GM12878 (cell line): ENCODE results near the gene ZNF22. TPM values are rescaled to one million over a fixed set of nuclear protein-coding genes. Genes with fewer than 3 reads are reported as not detected.

Source experiments
- ATAC-seq: fragments of 200-7000 bp; cut with Tn5 transposase; 3 replicates; pipeline ENCODE4 v1.9.1; 2020; ENCODE audit warnings: mild to moderate bottlenecking, moderate library complexity
- BruUV-seq: library from RNA; stranded (reverse); fragments of 400-500 nt; replicated peaks from 2 replicates; lab custom pipeline; 2021; lab: Mats Ljungman, UMichigan
- CTCF ChIA-PET: fragments of 300-600 bp; sonication (Branson Sonifier 250); formaldehyde crosslinking; extraction: SDS; loops from one replicate; lab custom pipeline; 2021; ENCODE audit warnings: inconsistent platforms; lab: Yijun Ruan, JAX
- POLR2A ChIA-PET: fragments of 350-600 bp; formaldehyde crosslinking; extraction: SDS; loops from one replicate; lab custom pipeline; 2021; ENCODE audit warnings: inconsistent platforms; lab: Charles Lee
- RAD21 ChIA-PET: fragments of 300-600 bp; sonication (Branson Sonifier 250); formaldehyde crosslinking; loops from one replicate; lab custom pipeline; 2023; ENCODE audit warnings: antibody characterized with exemption; ENCODE audit not compliant: unreplicated experiment; lab: Charles Lee
- SMC1A ChIA-PET: fragments of 300-600 bp; sonication (Branson Sonifier 250); formaldehyde crosslinking; loops from one replicate; lab custom pipeline; 2023; ENCODE audit not compliant: unreplicated experiment, uncharacterized antibody; lab: Charles Lee
- DNase-seq: peaks from one replicate; pipeline ENCODE4 v3.0.0-alpha.2; 2011; ENCODE audit warnings: low read depth, low spot score
- FAIRE-seq: peaks from 3 replicates; lab custom pipeline; 2011; peaks lifted over from hg19 to GRCh38; lab: Jason Lieb, UNC
- H2AFZ ChIP-seq: 2 replicates; pipeline ENCODE4 v1.6.0; 2011; ENCODE audit warnings: low read depth, low read length, control low read depth; ENCODE audit not compliant: control insufficient read depth
- H3K27ac ChIP-seq: 2 replicates; pipeline ENCODE4 v1.5.1; 2011; ENCODE audit warnings: control low read depth; ENCODE audit not compliant: control insufficient read depth, insufficient read depth
- H3K27me3 ChIP-seq, 2 experiments: replicated peaks in 1 of 2; 2 replicates each; pipeline versions ENCODE4 v1.6.0 to v1.6.1; 2011; ENCODE audit warnings: low read length in 1 of 2; ENCODE audit not compliant: control insufficient read depth in 2 of 2, insufficient read depth in 2 of 2
- H3K36me3 ChIP-seq, 2 experiments: 2 replicates each; pipeline ENCODE4 v1.5.1; 2011; ENCODE audit warnings: low read length in 1 of 2; ENCODE audit not compliant: control insufficient read depth in 2 of 2, insufficient read depth in 2 of 2
- H3K4me1 ChIP-seq: 2 replicates; pipeline ENCODE4 v1.6.1; 2011; ENCODE audit warnings: mild to moderate bottlenecking, low read length, moderate library complexity, mixed read lengths; ENCODE audit not compliant: control insufficient read depth, insufficient read depth
- H3K4me2 ChIP-seq: 2 replicates; pipeline ENCODE4 v1.6.0; 2011; ENCODE audit warnings: control low read depth; ENCODE audit not compliant: control insufficient read depth, insufficient read depth
- H3K4me3 ChIP-seq: fragments of 200-600 bp; sonication (generic); 2 replicates; pipeline ENCODE4 v1.5.1; 2016
- H3K79me2 ChIP-seq: 2 replicates; pipeline ENCODE4 v1.6.0; 2011; ENCODE audit warnings: low read length; ENCODE audit not compliant: control insufficient read depth, insufficient read depth
- H3K9ac ChIP-seq: 2 replicates; pipeline ENCODE4 v1.8.0; 2011; ENCODE audit warnings: low read length, control low read depth, mixed read lengths; ENCODE audit not compliant: control insufficient read depth, insufficient read depth
- H3K9me3 ChIP-seq: replicated peaks from 3 replicates; pipeline ENCODE4 v1.5.1; 2011; ENCODE audit warnings: mild to moderate bottlenecking, low read length; ENCODE audit not compliant: control insufficient read depth, insufficient read depth
- H4K20me1 ChIP-seq: 2 replicates; pipeline ENCODE4 v1.6.0; 2011; ENCODE audit not compliant: control insufficient read depth, insufficient read depth
- CREB1 ChIP-seq: IDR thresholded peaks from 2 replicates; pipeline ENCODE4 v1.6.1; 2012; ENCODE audit warnings: low read depth, mild to moderate bottlenecking, inconsistent platforms
- EP300 ChIP-seq, 2 experiments: fragments of 150-350 bp in 1 of 2; IDR thresholded peaks; 2 replicates each; pipeline ENCODE4 v1.6.1; 2011 to 2012; ENCODE audit warnings: low read depth in 2 of 2, low read length in 2 of 2, borderline replicate concordance in 1 of 2, improper control_type of control experiment in 1 of 2, inconsistent platforms in 1 of 2; ENCODE audit not compliant: control insufficient read depth in 1 of 2
- NR2C2 ChIP-seq: IDR thresholded peaks from 2 replicates; pipeline ENCODE4 v1.6.1; 2011; ENCODE audit warnings: borderline replicate concordance, low read depth; ENCODE audit not compliant: control insufficient read depth, insufficient read length
- RELA ChIP-seq: fragments of 450-650 bp; IDR thresholded peaks from 2 replicates; pipeline ENCODE4 v1.8.0; 2014; ENCODE audit warnings: borderline replicate concordance; ENCODE audit not compliant: partially characterized antibody
- SRF ChIP-seq, 2 experiments: IDR thresholded peaks; 2 replicates each; pipeline ENCODE4 v1.6.1; 2011; ENCODE audit warnings: low read depth in 2 of 2, low read length in 2 of 2, mild to moderate bottlenecking in 1 of 2, moderate library complexity in 1 of 2
- SUPT20H ChIP-seq: IDR thresholded peaks from 2 replicates; pipeline ENCODE4 v1.6.1; 2011; ENCODE audit warnings: low read depth, mild to moderate bottlenecking, low read length, moderate library complexity, borderline replicate concordance; ENCODE audit not compliant: control insufficient read depth
- TCF3 ChIP-seq: IDR thresholded peaks from 2 replicates; pipeline ENCODE4 v1.6.1; 2012; ENCODE audit warnings: low read depth, mild to moderate bottlenecking, low read length, borderline replicate concordance; ENCODE audit not compliant: insufficient read depth
- ZNF24 ChIP-seq: fragments of 450-650 bp; IDR thresholded peaks from 2 replicates; pipeline ENCODE4 v1.6.1; 2017; ENCODE audit warnings: antibody characterized with exemption, mild to moderate bottlenecking
- WGBS: methylation state at CpG from one replicate; pipeline ENCODE4 v1.1.6; 2016; ENCODE audit warnings: low lambda C conversion rate; ENCODE audit not compliant: insufficient replicate concordance, insufficient coverage; ENCODE audit errors: missing lambda C conversion rate; 5-methylcytosine and 5-hydroxymethylcytosine counted together
- in situ Hi-C: fragments of 300-500 bp; cut with MboI; formaldehyde crosslinking; loops from 9 replicates; pipeline ENCODE4 v1.14.3; 2018; ENCODE audit warnings: mixed read lengths
- intact Hi-C: fragments of 100-400 bp; cut with micrococcal nuclease; formaldehyde crosslinking; loops from one replicate; pipeline ENCODE4 v1.14.2; 2022; ENCODE audit not compliant: unreplicated experiment
- polyA plus RNA-seq, 11 experiments: library from polyadenylated mRNA; depleted of rRNA in 4 of 11; unstranded in 6 of 11; stranded (reverse) in 5 of 11; fragments of >200 nt; fragmentation: Nextera tagmentation in 4 of 11; fragmentation: Illumina TruSeq in 1 of 11; extraction: Ambion mirVana in 4 of 11; extraction: Trizol in 1 of 11; gene quantifications; 1 replicate in 1 of 11; 2 replicates in 10 of 11; pipeline versions ENCODE4 v1.2.1 to v1.2.3, GENCODE V29; 2011 to 2016; ENCODE audit warnings: inconsistent platforms in 2 of 11, missing spikeins in 2 of 11, low read depth in 1 of 11
- total RNA-seq, 4 experiments: library from RNA; depleted of rRNA in 3 of 4; stranded (reverse); fragments of >200 nt in 3 of 4; fragmentation: Illumina TruSeq in 1 of 4; extraction: Trizol in 1 of 4; gene quantifications; 2 replicates each; pipeline versions ENCODE4 v1.2.1 to v1.2.3, GENCODE V29; 2013 to 2021
- TF ChIP-seq, protein P1 (sequence below): fragments of 450-650 bp; IDR thresholded peaks from 2 replicates; pipeline ENCODE4 v1.6.1; 2016; ENCODE audit warnings: mild to moderate bottlenecking
- TF ChIP-seq, protein P2 (sequence below): fragments of 450-650 bp; IDR thresholded peaks from 2 replicates; pipeline ENCODE4 v1.6.1; 2017; ENCODE audit warnings: mild to moderate bottlenecking, moderate library complexity

Gene ZNF22
- total and polyA plus RNA-seq, 10 of the 15 experiments (the other 5 are each of a cell fraction or from before 2014, with no cell fraction given) = 31.1 to 74.4 (median 43.8) TPM

DNA sequence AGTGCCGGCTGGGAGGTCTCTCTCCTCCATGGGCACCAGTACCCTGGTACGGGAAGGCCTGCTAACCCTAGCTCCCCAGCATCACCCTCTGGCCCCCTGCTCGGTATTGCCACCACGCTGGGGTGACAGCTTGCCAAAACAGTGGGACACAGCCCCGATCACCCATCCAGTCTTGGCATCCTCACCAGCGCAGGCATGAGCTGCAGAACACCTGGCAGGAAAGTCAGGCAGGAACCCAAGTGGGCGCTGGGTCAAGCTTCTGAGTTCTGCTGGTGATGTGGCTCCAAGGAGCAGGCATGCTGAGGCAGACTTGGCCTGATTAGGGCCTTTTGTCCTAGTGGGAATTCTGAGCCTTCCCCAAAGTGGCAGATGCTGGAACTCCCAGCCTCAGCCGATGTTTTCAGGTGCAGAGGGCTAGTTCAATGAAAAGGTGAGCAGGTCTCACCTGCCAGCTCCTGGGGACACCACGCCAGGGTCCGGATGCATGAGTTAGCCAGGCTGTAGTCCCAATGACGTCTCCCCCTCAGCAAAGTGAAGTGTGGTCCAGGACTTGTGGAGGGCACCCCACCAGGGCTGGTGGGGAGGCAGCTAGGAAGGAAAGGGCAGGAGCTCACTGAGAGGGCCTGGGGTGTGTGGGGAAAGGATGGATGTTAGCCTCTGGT lies 8.5 kb upstream of the ZNF22 start:
- ChIA-PET POLR2A (interaction anchor here (2.3 kb wide), 1 partner anchor 12 kb away, joined by 7 read pairs; no protein-coding TSS in a partner anchor), RAD21 (interaction anchor here (1.2 kb wide), 1 partner anchor 59 kb away, joined by 3 read pairs; no protein-coding TSS in a partner anchor), CTCF (interaction anchor here (0.9 to 1.0 kb wide), 2 partner anchors 9 to 11 kb away, joined by 4 read pairs; partner anchors contain the start of gene ZNF22), SMC1A (interaction anchor here (1.2 kb wide), 1 partner anchor 43 kb away, joined by 4 read pairs; no protein-coding TSS in a partner anchor)
- no peak overlapping the region for H3K9ac ChIP-seq
- no peak for TF ChIP-seq SRF (IDR thresholded peaks at IDR 0.05; ENCODE audit: low read depth in 2 of 2, low read length in 2 of 2)
- TF ChIP-seq ZNF24 = no peak
- TF ChIP-seq RELA = no peak
- no peak for TF ChIP-seq EP300 (IDR thresholded peaks at IDR 0.05; ENCODE audit: borderline replicate concordance in 1 of 2, control insufficient read depth in 1 of 2, low read depth in 2 of 2, low read length in 2 of 2)
- no peak for TF ChIP-seq NR2C2
- TF ChIP-seq, protein P1, sequence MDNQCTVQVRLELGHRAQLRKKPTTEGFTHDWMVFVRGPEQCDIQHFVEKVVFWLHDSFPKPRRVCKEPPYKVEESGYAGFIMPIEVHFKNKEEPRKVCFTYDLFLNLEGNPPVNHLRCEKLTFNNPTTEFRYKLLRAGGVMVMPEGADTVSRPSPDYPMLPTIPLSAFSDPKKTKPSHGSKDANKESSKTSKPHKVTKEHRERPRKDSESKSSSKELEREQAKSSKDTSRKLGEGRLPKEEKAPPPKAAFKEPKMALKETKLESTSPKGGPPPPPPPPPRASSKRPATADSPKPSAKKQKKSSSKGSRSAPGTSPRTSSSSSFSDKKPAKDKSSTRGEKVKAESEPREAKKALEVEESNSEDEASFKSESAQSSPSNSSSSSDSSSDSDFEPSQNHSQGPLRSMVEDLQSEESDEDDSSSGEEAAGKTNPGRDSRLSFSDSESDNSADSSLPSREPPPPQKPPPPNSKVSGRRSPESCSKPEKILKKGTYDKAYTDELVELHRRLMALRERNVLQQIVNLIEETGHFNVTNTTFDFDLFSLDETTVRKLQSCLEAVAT = no peak
- no peak for TF ChIP-seq TCF3
- TF ChIP-seq SUPT20H = no peak
- TF ChIP-seq, protein P2, sequence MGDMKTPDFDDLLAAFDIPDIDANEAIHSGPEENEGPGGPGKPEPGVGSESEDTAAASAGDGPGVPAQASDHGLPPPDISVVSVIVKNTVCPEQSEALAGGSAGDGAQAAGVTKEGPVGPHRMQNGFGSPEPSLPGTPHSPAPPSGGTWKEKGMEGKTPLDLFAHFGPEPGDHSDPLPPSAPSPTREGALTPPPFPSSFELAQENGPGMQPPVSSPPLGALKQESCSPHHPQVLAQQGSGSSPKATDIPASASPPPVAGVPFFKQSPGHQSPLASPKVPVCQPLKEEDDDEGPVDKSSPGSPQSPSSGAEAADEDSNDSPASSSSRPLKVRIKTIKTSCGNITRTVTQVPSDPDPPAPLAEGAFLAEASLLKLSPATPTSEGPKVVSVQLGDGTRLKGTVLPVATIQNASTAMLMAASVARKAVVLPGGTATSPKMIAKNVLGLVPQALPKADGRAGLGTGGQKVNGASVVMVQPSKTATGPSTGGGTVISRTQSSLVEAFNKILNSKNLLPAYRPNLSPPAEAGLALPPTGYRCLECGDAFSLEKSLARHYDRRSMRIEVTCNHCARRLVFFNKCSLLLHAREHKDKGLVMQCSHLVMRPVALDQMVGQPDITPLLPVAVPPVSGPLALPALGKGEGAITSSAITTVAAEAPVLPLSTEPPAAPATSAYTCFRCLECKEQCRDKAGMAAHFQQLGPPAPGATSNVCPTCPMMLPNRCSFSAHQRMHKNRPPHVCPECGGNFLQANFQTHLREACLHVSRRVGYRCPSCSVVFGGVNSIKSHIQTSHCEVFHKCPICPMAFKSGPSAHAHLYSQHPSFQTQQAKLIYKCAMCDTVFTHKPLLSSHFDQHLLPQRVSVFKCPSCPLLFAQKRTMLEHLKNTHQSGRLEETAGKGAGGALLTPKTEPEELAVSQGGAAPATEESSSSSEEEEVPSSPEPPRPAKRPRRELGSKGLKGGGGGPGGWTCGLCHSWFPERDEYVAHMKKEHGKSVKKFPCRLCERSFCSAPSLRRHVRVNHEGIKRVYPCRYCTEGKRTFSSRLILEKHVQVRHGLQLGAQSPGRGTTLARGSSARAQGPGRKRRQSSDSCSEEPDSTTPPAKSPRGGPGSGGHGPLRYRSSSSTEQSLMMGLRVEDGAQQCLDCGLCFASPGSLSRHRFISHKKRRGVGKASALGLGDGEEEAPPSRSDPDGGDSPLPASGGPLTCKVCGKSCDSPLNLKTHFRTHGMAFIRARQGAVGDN = no peak
- TF ChIP-seq CREB1 = no peak
- no peak overlapping the region for H3K27ac ChIP-seq
- in situ Hi-C loops (no loop called here), intact Hi-C loops (no loop called here)
- no peaks in the 10 kb centered on the region for H3K27me3 ChIP-seq
- BruUV-seq = no TSS peak
- 52% methylated on average over 11 of the region's 11 CpGs for WGBS
- peaks cover 0 to 1% of the 10 kb centered on the region in 2 experiments; a peak in 2 of 4 replicates for H3K36me3 ChIP-seq
- FAIRE-seq (no peak), DNase-seq (no peak), ATAC-seq (no peak)
- H3K4me1 ChIP-seq = peaks cover 6% of the 10 kb centered on the region
- no peak overlapping the region for H2AFZ ChIP-seq
- no peak overlapping the region for H3K4me3 ChIP-seq
- H3K9me3 ChIP-seq = no peaks in the 10 kb centered on the region
- no peak overlapping the region for H3K4me2 ChIP-seq
- H4K20me1 ChIP-seq = no peaks in the 10 kb centered on the region
- no peaks in the 10 kb centered on the region for H3K79me2 ChIP-seq
